Measurements from ENCODE around the gene CAMK2B.

CAMK2B gene

GRCh38 chr7:44167920-44168319, 157.5 kb downstream of the CAMK2B start:
- Histone ChIP-seq H4K20me1 (ENCODE audit: low read depth, low read length) (no peaks in the 10 kb centered on the region), H2AFZ (ENCODE audit: low read depth, low read length, severe bottlenecking) (no peak overlapping the region), H3K9ac (ENCODE audit: low read length) (no peak overlapping the region), H3F3A (ENCODE audit: insufficient read depth) (no peaks in the 10 kb centered on the region), H3K79me2 (ENCODE audit: insufficient read depth, low read length) (no peaks in the 10 kb centered on the region), H3K27me3 (ENCODE audit: low read length) (0 out of 2 replicates have a peak, but pooled peaks cover under 1% of the 10 kb centered on the region), H3K9me3 (ENCODE audit: insufficient read depth, low read length) (no peaks in the 10 kb centered on the region), H3K9me2 (replicated peaks; ENCODE audit: insufficient read depth, low read length) (no peaks in the 10 kb centered on the region), H3K4me2 (ENCODE audit: low read depth, low read length, poor library complexity, severe bottlenecking) (no peak overlapping the region), H3K36me3 (ENCODE audit: low read length) (no peaks in the 10 kb centered on the region), H3K4me3 (ENCODE audit: insufficient read depth, low read length, poor library complexity, severe bottlenecking) (no peak overlapping the region), H3K27ac (ENCODE audit: low read depth, low read length) (no peak overlapping the region)
- TF ChIP-seq EZH2phosphoT487 (conservative IDR thresholded peaks at IDR 0.05; ENCODE audit: low read length) = no peak
